Stimulated activated CD4-positive, alpha-beta T cell treated with anti-CD3 and anti-CD28 coated beads, Interleukin-1b, Interleukin-23, amount 100 ng/mL, for 1 hour (primary cell): ENCODE results near the gene RBMS1.

Source experiments
- DNase-seq, 2 donors: peaks; one replicate each; pipeline ENCODE4 v3.0.0-alpha.2; 2020; ENCODE audit warnings: low read depth in 2 of 2

The RBMS1 gene, protein sequence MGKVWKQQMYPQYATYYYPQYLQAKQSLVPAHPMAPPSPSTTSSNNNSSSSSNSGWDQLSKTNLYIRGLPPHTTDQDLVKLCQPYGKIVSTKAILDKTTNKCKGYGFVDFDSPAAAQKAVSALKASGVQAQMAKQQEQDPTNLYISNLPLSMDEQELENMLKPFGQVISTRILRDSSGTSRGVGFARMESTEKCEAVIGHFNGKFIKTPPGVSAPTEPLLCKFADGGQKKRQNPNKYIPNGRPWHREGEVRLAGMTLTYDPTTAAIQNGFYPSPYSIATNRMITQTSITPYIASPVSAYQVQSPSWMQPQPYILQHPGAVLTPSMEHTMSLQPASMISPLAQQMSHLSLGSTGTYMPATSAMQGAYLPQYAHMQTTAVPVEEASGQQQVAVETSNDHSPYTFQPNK

DNA sequence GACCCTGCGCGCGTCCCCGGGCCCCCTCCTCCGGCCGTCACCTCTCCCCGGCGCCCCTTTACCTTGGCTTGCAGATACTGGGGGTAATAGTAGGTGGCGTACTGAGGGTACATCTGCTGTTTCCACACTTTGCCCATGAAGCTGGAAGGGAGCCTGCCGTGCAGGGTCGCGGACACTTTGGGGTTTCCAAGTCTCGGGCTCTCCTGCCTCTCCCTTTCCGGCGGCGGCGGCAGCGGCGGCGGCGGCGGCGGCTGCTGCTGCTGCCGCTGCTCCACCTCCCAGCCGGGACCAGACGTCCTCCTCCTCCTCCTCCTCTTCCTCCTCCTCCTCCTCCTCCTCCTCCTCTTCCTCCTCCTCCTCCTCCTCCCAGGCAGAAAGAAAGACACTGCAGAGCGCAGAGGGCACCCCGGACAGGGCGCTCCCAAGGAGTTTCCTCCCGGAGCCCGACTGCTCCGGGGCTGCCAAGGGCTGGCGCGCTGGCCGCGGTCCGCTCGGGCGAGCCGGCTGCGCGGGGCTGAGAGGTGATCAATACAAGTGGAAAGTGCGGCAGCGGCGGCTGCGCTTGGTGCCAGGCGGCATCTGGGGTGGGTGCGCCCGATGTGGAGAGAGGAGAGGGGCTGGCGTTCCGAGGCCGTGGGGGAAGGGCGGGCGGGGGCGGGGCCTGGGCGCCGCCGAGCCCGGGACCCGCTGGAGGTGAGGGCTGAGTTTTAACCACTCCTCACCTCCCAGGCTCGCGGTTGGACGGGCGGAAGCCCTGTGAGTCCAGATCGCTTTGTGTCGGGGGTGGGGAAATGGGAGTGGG lies at the start of gene RBMS1:
Gene RBMS1 (minus strand): TSS at position 581 of the 802 bp plus-strand sequence. CDS start 444 bp downstream, at position 137.
- DNase-seq, result peak; percentile 19 to 24

DNA sequence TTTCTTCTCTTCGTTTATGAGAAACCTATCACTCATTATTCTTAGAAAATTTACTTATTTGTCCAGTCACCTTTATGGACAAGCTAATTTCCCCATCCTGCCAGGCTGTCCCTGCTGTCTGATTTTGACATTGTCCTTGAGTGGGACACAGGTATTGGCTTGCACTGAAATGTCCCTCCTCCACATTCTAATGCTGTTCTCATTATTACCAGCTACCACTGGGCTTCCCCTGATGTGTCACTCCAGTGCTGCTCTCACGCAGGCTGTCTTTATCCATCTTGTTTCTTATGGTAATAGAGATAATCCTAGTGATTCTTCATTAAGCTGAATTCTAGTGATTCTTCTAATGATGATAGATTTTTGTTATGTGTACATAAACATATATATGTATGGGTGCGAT lies 48.1 kb upstream of the RBMS1 start:
- DNase-seq, result no peak

DNA sequence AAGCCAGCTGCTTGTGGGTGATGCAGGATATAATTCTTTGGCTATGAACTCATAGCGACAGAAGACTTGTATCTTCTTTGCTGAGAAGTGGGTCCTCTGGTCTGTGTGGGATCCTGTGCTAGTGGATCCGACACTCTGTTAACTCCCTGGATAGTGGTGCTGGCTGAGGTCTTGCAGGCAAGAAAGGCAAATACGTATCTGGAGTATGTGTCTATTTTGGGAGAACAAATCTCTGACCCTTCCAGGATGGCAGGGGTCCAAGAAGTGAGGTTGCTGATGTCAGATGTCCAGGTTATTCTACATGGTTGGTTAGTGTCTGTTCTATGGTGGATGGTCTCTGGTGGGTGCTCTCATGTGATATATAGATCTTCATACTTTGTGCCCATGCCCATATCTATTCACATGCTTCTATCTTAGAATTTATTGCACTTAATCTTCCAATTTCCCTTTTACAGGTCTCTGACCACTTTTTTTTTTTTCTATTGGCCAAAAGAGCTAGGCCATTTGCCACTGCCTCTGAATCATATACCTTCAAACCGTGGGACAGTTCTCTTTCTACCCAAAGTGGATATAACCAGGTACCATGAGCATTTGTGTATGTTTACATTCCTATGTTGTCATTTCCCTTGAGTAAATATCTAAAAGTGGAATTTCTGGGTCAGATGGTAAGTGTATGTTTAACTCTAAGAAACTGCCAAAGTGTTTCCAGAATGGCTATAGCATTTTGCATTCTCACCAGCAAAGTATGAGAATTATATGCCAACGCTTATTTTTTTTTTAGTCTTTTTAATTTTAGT lies 45.1 kb upstream of the RBMS1 start:
- no peak for DNase-seq

- no peak for DNase-seq
These were observed 44.5 kb upstream of the RBMS1 start for GRCh38 chr2:160538115-160538514.

GRCh38 chr2:160534996-160535395 lies 41.4 kb upstream of the RBMS1 start:
- DNase-seq, result no peak

- no peak for DNase-seq
These were observed 40.6 kb upstream of the RBMS1 start for GRCh38 chr2:160534249-160534648.

- DNase-seq, result no peak
These were observed 39.9 kb upstream of the RBMS1 start for GRCh38 chr2:160533482-160533881.

GRCh38 chr2:160532388-160532787 lies 38.8 kb upstream of the RBMS1 start:
- DNase-seq, result no peak

GRCh38 chr2:160522951-160523710 lies 29.5 kb upstream of the RBMS1 start:
- no peak for DNase-seq

DNA sequence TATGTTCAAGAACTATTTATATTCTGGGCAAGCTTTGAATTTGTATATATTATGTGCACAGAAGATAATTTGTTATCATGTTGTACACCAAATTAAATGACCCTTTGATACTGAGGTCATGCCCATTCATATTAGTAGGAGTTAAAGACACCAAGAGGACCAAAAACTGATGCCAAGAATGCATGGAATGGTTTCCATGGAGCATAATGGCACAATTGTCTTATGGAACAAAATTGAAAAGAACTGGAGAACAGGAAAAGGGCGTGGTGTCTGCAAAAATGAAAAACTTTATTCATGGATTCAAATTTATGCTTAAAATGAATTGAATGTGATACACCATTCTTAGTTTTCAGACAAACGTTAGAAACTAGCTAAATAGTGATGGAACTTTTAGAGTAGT lies 24.1 kb upstream of the RBMS1 start:
- DNase-seq, result no peak

- DNase-seq, result no peak
These were observed 23.1 kb upstream of the RBMS1 start for GRCh38 chr2:160516547-160517365.

DNA sequence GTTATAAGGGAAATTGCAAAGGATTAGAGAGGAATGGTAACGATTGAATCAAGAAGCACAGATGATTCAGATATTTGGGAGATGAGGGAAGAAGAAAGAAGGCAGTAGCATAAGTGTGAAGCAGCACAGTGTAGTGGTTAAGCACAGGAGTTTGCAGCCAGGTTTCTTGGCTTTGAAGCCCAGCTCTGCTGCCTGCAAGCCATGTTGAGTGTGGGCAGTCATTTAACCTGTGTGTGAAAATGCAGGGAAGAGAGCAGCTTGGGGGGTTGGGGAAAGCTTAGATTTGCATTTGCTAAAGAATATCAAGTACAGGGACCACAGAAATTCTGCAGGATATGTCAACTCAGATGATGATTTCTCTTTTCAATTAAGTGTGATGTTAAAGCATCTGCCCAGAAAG lies 21.5 kb upstream of the RBMS1 start:
- DNase-seq, result no peak

DNA sequence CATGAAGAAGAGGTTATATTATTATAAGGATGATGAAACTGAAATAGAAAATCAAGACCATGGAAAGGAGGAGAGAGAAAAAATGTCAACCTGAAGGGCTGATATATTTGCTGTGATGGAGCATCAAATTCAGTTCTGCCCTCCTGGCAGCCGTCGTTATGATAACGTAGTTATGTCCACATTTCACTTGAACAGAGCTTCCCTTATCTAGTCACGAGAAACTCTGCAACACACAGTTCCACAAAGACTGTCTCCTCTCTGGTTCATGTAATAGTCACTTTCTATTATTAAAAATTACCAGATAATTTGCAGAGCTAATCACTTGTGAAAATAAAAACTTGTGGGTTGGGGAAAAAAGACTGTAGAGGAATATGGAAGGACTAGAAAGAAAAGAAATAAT lies 19.5 kb upstream of the RBMS1 start:
- DNase-seq, result no peak

DNA sequence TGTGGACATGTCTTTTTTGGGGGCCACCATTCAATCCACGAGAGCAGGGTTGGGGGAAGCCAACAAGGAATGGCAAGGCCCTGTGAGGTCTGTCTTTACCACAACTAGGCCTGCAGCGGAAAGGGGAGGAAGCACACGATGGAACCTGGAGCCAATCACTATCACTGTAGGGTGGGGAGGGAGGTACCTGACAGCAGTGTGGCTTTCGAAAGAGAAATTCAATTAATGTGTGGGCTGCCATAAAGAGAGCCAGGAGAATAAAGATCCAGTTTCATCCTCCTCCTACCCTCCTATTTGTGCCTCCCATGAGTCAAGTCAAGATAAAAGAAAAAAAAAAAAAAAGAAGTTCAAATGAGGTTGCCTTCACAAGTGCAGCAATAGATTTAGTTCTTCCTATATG lies 18.9 kb upstream of the RBMS1 start:
- no peak for DNase-seq

- DNase-seq, result no peak
These were observed 17.0 kb upstream of the RBMS1 start for GRCh38 chr2:160510617-160511016.

DNA sequence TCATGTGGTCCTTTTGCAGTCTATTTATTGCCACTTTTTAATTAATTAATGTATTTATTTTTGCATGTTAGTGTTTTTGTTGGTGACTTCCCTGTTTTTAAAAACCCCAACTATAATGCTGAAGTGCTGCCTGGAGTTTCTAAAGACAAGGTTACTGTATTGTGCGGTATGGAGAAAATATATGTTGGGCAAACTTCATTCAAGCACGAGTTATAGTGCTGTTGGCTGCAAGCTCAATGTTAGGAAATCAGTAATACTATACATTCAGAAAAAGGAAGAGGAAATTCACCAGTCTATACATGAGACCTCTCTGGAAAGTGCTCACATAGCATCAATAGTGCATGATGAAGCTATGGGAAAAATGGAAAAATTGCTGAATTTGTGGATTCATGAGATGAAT lies 15.4 kb upstream of the RBMS1 start:
- no peak for DNase-seq

DNA sequence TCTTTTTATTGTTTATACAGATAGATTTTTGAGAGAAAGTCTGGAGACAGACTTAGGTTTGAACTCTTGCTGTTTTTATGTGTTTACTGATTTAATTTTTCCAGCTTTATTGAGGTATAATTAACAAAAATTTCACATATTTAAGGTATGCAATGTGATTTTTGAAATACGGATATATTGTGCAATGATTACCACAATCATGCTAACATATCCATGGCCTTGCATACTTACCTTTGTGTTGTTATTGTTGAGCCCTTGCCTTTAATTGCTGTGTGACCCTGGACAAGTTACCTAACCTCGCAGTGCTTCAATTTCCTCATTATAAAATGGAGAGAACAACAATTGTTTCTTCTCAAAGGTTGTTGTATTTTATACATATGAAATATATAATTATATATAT lies 13.9 kb upstream of the RBMS1 start:
- DNase-seq, result no peak

DNA sequence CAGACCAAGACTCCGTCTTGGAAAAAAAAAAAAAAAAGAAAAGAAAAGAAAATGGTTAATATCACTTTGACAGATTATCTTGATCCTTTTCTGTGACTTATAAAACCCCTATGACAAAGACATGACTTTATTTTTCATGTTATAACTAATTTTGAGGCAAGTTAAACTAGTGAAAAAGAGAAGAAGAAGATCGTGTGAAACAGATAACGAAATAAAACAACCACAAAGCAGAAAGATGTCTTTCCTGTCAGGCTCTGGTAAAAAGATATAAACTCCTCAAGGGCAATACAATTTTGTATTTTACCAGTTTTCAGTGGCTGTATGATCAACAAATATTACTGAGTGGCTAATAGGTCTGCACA lies 13.4 kb upstream of the RBMS1 start:
- DNase-seq, result no peak

- no peak for DNase-seq
These were observed 12.9 kb upstream of the RBMS1 start for GRCh38 chr2:160506371-160507045.

DNA sequence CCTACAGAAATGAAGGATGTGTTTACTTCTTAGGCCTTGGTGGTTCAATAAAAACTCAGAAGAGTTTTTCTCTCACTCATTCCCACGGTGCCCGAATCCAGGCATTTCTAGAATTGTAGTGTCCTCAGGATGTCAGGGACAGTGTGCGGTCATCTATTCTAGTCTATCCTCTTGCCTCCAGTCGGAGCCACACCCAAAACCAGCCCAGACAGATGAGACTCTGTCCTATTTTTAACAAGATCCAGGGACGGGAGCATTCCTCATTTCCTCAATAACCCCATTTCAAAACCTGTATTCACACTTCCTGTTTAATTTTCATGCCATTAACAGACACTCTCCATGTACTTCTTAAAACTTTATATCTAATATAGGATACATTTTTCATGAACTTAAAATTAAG lies 11.6 kb upstream of the RBMS1 start:
- no peak for DNase-seq
